GM23248 (cell line): ENCODE results near the gene DTNB.

Experiments used
- EZH2 ChIP-seq: fragments of 200-600 bp; sonication (generic); IDR thresholded peaks from 2 replicates; pipeline ENCODE4 v1.6.1; 2018; ENCODE audit warnings: antibody characterized with exemption, mild to moderate bottlenecking; ENCODE audit not compliant: insufficient read depth, poor library complexity, severe bottlenecking
- EZH2phosphoT487 ChIP-seq: fragments of 200-600 bp; sonication (generic); IDR thresholded peaks from 2 replicates; pipeline ENCODE4 v1.6.1; 2018; ENCODE audit warnings: antibody characterized with exemption, moderate library complexity, mild to moderate bottlenecking, low read depth; ENCODE audit not compliant: insufficient read depth

GRCh38 chr2:25335971-25336370, 337.4 kb downstream of the DTNB start:
- no peak for TF ChIP-seq EZH2
- TF ChIP-seq EZH2phosphoT487 = no peak
